HepG2 (cell line): ENCODE measurements around the gene WDSUB1.

Experiments
- HCFC1 ChIP-seq: fragments of 150-350 bp; IDR thresholded peaks from 2 replicates; pipeline ENCODE4 v1.6.1; 2014; ENCODE audit warnings: low read depth, low read length
- HOXA7 ChIP-seq: sonication (generic); formaldehyde crosslinking; IDR thresholded peaks from 2 replicates; pipeline ENCODE4 v1.8.1; 2022; ENCODE audit warnings: mild to moderate bottlenecking, missing genetic modification reagents, moderate library complexity
- NR2F6 ChIP-seq, 2 experiments: IDR thresholded peaks; 2 replicates each; pipeline ENCODE4 v1.6.1; 2016; ENCODE audit warnings: antibody characterized with exemption in 1 of 2, mild to moderate bottlenecking in 1 of 2
- REST ChIP-seq, 2 experiments: IDR thresholded peaks; 2 replicates each; pipeline ENCODE4 v1.6.1; 2011 to 2012; ENCODE audit warnings: low read length in 2 of 2, borderline replicate concordance in 1 of 2, low read depth in 1 of 2, mild to moderate bottlenecking in 1 of 2, moderate library complexity in 1 of 2
- SNRNP70 ChIP-seq: fragments of 200-400 bp; formaldehyde crosslinking; IDR thresholded peaks from 2 replicates; pipeline ENCODE4 v1.6.1; 2017; ENCODE audit warnings: mild to moderate bottlenecking, low read depth, low read length, moderate library complexity
- WIZ ChIP-seq: sonication (generic); formaldehyde crosslinking; IDR thresholded peaks from 2 replicates; pipeline ENCODE4 v1.5.1; 2020; ENCODE audit warnings: mild to moderate bottlenecking, missing genetic modification reagents
- ZNF280D ChIP-seq: sonication (generic); formaldehyde crosslinking; IDR thresholded peaks from 2 replicates; pipeline ENCODE4 v1.5.1; 2020; ENCODE audit warnings: mild to moderate bottlenecking, missing genetic modification reagents
- ZNF501 ChIP-seq: sonication (generic); formaldehyde crosslinking; IDR thresholded peaks from 2 replicates; pipeline ENCODE4 v1.5.1; 2020; ENCODE audit warnings: mild to moderate bottlenecking, moderate library complexity, missing genetic modification reagents
- ZNF570 ChIP-seq: sonication (generic); formaldehyde crosslinking; IDR thresholded peaks from 2 replicates; pipeline ENCODE4 v1.4.0; 2020; ENCODE audit warnings: mild to moderate bottlenecking, missing genetic modification reagents, borderline replicate concordance
- TF ChIP-seq, protein P1 (sequence below): sonication (generic); formaldehyde crosslinking; IDR thresholded peaks from 2 replicates; pipeline ENCODE4 v1.5.0; 2020; ENCODE audit warnings: mild to moderate bottlenecking, missing genetic modification reagents, moderate library complexity

DNA sequence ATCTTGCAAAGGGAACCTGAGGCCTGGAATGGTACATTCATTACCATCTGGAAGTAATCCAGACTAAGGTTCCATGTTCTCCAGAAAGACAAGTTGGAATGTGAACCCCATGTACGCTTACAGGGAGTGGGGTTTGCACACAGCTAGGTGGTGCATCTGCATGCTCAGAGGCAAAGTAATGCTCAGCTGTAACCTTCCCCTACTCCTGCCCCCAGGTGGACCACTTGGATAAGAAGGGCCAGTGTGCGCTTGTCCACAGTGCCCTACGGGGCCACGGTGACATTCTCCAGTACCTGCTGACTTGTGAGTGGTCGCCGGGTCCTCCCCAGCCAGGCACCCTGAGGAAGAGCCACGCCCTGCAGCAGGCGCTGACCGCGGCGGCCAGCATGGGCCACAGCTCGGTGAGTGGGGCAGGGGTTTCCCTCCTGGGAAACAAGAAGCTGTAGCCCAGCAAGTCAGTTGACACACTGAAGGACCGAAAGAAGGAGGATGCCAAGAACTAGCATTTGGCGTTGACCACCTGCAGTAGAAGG lies 90.0 kb downstream of the WDSUB1 start:
- no peak for TF ChIP-seq SNRNP70
- no peak for TF ChIP-seq ZNF570 (CRISPR knock-in tag)
- no peak for TF ChIP-seq HCFC1
- no peak for TF ChIP-seq WIZ (CRISPR knock-in tag)
- no peak for TF ChIP-seq HOXA7 (CRISPR knock-in tag)
- no peak for TF ChIP-seq ZNF501 (CRISPR knock-in tag)
- no peak for TF ChIP-seq REST (IDR thresholded peaks at IDR 0.05; ENCODE audit: borderline replicate concordance in 1 of 2, low read depth in 1 of 2, low read length in 2 of 2)
- TF ChIP-seq, protein P1, sequence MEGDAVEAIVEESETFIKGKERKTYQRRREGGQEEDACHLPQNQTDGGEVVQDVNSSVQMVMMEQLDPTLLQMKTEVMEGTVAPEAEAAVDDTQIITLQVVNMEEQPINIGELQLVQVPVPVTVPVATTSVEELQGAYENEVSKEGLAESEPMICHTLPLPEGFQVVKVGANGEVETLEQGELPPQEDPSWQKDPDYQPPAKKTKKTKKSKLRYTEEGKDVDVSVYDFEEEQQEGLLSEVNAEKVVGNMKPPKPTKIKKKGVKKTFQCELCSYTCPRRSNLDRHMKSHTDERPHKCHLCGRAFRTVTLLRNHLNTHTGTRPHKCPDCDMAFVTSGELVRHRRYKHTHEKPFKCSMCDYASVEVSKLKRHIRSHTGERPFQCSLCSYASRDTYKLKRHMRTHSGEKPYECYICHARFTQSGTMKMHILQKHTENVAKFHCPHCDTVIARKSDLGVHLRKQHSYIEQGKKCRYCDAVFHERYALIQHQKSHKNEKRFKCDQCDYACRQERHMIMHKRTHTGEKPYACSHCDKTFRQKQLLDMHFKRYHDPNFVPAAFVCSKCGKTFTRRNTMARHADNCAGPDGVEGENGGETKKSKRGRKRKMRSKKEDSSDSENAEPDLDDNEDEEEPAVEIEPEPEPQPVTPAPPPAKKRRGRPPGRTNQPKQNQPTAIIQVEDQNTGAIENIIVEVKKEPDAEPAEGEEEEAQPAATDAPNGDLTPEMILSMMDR (CRISPR knock-in tag): no peak
- TF ChIP-seq ZNF280D (CRISPR knock-in tag): no peak
- no peak for TF ChIP-seq NR2F6 (IDR thresholded peaks at IDR 0.05)
- no peak for TF ChIP-seq NR2F6 (CRISPR knock-in tag; IDR thresholded peaks at IDR 0.05)
